Kidney epithelial cell (primary cell): ENCODE data around the gene NPDC1. TPM values are rescaled to one million over a fixed set of nuclear protein-coding genes. Genes with fewer than 3 reads are reported as not detected.

Source experiments
- DNase-seq: peaks from one replicate; pipeline ENCODE4 v3.0.0-alpha.2; 2010; ENCODE audit warnings: low read depth
- H3K27me3 ChIP-seq: 2 replicates; pipeline ENCODE4 v1.6.0; 2011; ENCODE audit warnings: low read length; ENCODE audit not compliant: control insufficient read depth, insufficient read depth
- H3K36me3 ChIP-seq: 2 replicates; pipeline ENCODE4 v1.5.1; 2011; ENCODE audit warnings: low read length; ENCODE audit not compliant: control insufficient read depth, insufficient read depth
- H3K4me3 ChIP-seq: 2 replicates; pipeline ENCODE4 v1.5.1; 2011; ENCODE audit warnings: low read depth, mild to moderate bottlenecking, control low read depth, low read length
- CTCF ChIP-seq: IDR thresholded peaks from 2 replicates; pipeline ENCODE4 v1.5.1; 2011; ENCODE audit warnings: mild to moderate bottlenecking, moderate library complexity, low read length, control low read depth, inconsistent platforms; ENCODE audit not compliant: insufficient read depth, poor library complexity, severe bottlenecking
- total RNA-seq: library from RNA; depleted of rRNA; stranded (reverse); fragments of >200 nt; gene quantifications from 2 replicates; pipeline ENCODE4 v1.2.3, GENCODE V29; 2015

The NPDC1 gene
- total RNA-seq, 1 donor from 2014 or later, result 58.3 TPM

GRCh38 chr9:137012694-137013570 is 33.0 kb downstream of the NPDC1 start:
- Histone ChIP-seq H3K36me3 (no peaks in the 10 kb centered on the region), H3K4me3 (no peak overlapping the region), H3K27me3 (no peaks in the 10 kb centered on the region)
- DNase-seq, result no peak
- no peak for TF ChIP-seq CTCF

- TF ChIP-seq CTCF, result no peak
Observed at GRCh38 chr9:137011907-137012675, 33.9 kb downstream of the NPDC1 start.

GRCh38 chr9:137011156-137011555 is 34.8 kb downstream of the NPDC1 start:
- Histone ChIP-seq H3K36me3 (no peaks in the 10 kb centered on the region), H3K4me3 (no peak overlapping the region), H3K27me3 (no peaks in the 10 kb centered on the region)
- DNase-seq, result no peak
- no peak for TF ChIP-seq CTCF

More at GRCh38 chr9:137011907-137012675, 33.9 kb downstream of the NPDC1 start:
- no peak for DNase-seq
- Histone ChIP-seq H3K4me3 (no peak overlapping the region), H3K36me3 (no peaks in the 10 kb centered on the region), H3K27me3 (no peaks in the 10 kb centered on the region)

GRCh38 chr9:137009938-137010732 is 35.8 kb downstream of the NPDC1 start:
- Histone ChIP-seq H3K36me3 (no peaks in the 10 kb centered on the region), H3K27me3 (no peaks in the 10 kb centered on the region), H3K4me3 (no peak overlapping the region)
- no peak for TF ChIP-seq CTCF
- DNase-seq, result no peak

- TF ChIP-seq CTCF, result no peak
- H3K4me3 ChIP-seq, result no peak overlapping the region
- no peaks in the 10 kb centered on the region for H3K36me3 ChIP-seq
- H3K27me3 ChIP-seq, result no peaks in the 10 kb centered on the region
- no peak for DNase-seq
Observed at GRCh38 chr9:137009217-137009616, 36.8 kb downstream of the NPDC1 start.
